SH-SY5Y (cell line): Measurements from ENCODE around the gene CBLL1.

Experiments
- GATA2 ChIP-seq: IDR thresholded peaks from 2 replicates; pipeline ENCODE4 v1.6.1; 2011; ENCODE audit warnings: mild to moderate bottlenecking, low read depth, low read length
- GATA3 ChIP-seq: IDR thresholded peaks from 2 replicates; pipeline ENCODE4 v1.6.1; 2011; ENCODE audit warnings: low read depth, mild to moderate bottlenecking, low read length, moderate library complexity

DNA sequence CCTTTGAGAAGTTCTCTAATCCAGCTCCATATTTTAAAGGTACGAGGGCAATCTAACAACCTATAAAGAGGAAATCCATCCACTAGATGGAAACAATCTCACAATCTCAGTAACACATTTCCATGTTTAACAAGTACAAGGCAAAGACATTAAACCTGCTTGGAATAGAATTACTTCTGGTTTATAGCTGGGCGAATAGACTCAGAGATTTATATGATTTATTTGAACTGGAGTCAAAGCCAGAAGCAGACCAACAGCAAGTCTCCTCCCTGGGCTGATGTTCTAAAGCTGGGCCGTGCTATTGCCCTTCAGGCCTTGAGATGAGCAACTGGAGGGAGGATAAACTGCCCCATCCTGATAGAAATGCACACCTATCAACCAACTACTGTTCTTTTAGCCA lies 33.8 kb downstream of the CBLL1 start:
- TF ChIP-seq GATA2 (no peak), GATA3 (no peak)
